HG03196 (cell line): ENCODE data around the gene SAMD1.
A peak's percentile ranks its signal among the peaks of the same experiment; 100 is the strongest.

Experiments used
- ATAC-seq: cut with Tn5 transposase; IDR thresholded peaks from one replicate; pipeline ENCODE4 v1.9.1; 2021; ENCODE audit not compliant: unreplicated experiment

SAMD1 gene

GRCh38 chr19:14113762-14114414, 23.3 kb upstream of the SAMD1 start:
- no peak for ATAC-seq

- no peak for ATAC-seq
Measured at GRCh38 chr19:14112809-14113385, 22.3 kb upstream of the SAMD1 start.

- ATAC-seq, result no peak
Measured at GRCh38 chr19:14112051-14112808, 21.7 kb upstream of the SAMD1 start.

- no peak for ATAC-seq
Measured at GRCh38 chr19:14111486-14111885, 20.9 kb upstream of the SAMD1 start.

GRCh38 chr19:14110650-14111049, 20.1 kb upstream of the SAMD1 start:
- ATAC-seq, result no peak

GRCh38 chr19:14107581-14108461, 17.3 kb upstream of the SAMD1 start:
- no peak for ATAC-seq

- ATAC-seq, result no peak
Measured at GRCh38 chr19:14106840-14107239, 16.3 kb upstream of the SAMD1 start.

GRCh38 chr19:14105680-14106079, 15.1 kb upstream of the SAMD1 start:
- ATAC-seq, result no peak

GRCh38 chr19:14103310-14103709, 12.8 kb upstream of the SAMD1 start:
- ATAC-seq, result no peak

GRCh38 chr19:14102756-14103155, 12.2 kb upstream of the SAMD1 start:
- no peak for ATAC-seq

GRCh38 chr19:14102102-14102696, 11.6 kb upstream of the SAMD1 start:
- ATAC-seq, result no peak

- ATAC-seq, result no peak
Measured at GRCh38 chr19:14101003-14101545, 10.5 kb upstream of the SAMD1 start.

- no peak for ATAC-seq
Measured at GRCh38 chr19:14097532-14098151, 7.1 kb upstream of the SAMD1 start.

- ATAC-seq, result no peak
Measured at GRCh38 chr19:14096272-14096992, 5.9 kb upstream of the SAMD1 start.

GRCh38 chr19:14094854-14095253, 4.3 kb upstream of the SAMD1 start:
- no peak for ATAC-seq

GRCh38 chr19:14093117-14093823, 2.7 kb upstream of the SAMD1 start:
- ATAC-seq, result no peak

GRCh38 chr19:14091813-14092462, 1.4 kb upstream of the SAMD1 start:
- ATAC-seq, result peak; percentile 17

- ATAC-seq, result peak; percentile 56
Measured at GRCh38 chr19:14091081-14091812, 696 bp upstream of the SAMD1 start.
